Panc1 (cell line): ENCODE measurements around the gene TIE1. TPM values are rescaled to one million over a fixed set of nuclear protein-coding genes. Genes with fewer than 3 reads are reported as not detected.

ENCODE experiments used
- ATAC-seq: fragments of 200-7000 bp; cut with Tn5 transposase; 2 replicates; pipeline ENCODE4 v1.9.1; 2020; ENCODE audit warnings: mild to moderate bottlenecking, moderate library complexity
- BruUV-seq: library from RNA; stranded (reverse); fragments of 400-500 nt; replicated peaks from 2 replicates; lab custom pipeline; 2021; lab: Mats Ljungman, UMichigan
- CTCF ChIA-PET: fragments of 300-600 bp; sonication (Branson Sonifier 250); formaldehyde crosslinking; loops from one replicate; lab custom pipeline; 2022; ENCODE audit warnings: antibody characterized with exemption; lab: Charles Lee
- POLR2A ChIA-PET: fragments of 300-600 bp; sonication (Branson Sonifier 250); formaldehyde crosslinking; loops from one replicate; lab custom pipeline; 2022; ENCODE audit warnings: antibody characterized with exemption; lab: Charles Lee
- DNase-seq: peaks from one replicate; pipeline ENCODE4 v3.0.0-alpha.2; 2010; ENCODE audit warnings: low read depth, low spot score
- H3K27ac ChIP-seq: 2 replicates; pipeline ENCODE4 v1.5.1; 2011; ENCODE audit warnings: mild to moderate bottlenecking, low read length, inconsistent platforms
- H3K27me3 ChIP-seq: fragments of 200-500 bp; sonication (Bioruptor generic); 2 replicates; pipeline ENCODE4 v1.6.0; 2014; ENCODE audit warnings: low read length, inconsistent platforms; ENCODE audit not compliant: control insufficient read depth, insufficient read depth
- H3K36me3 ChIP-seq: fragments of 200-500 bp; sonication (Bioruptor generic); 2 replicates; pipeline ENCODE4 v1.5.1; 2014; ENCODE audit warnings: inconsistent platforms, mild to moderate bottlenecking, low read length, moderate library complexity; ENCODE audit not compliant: control insufficient read depth, insufficient read depth
- H3K4me1 ChIP-seq: 2 replicates; pipeline ENCODE4 v1.5.1; 2011; ENCODE audit warnings: inconsistent platforms, mild to moderate bottlenecking, low read length, moderate library complexity; ENCODE audit not compliant: control insufficient read depth, insufficient read depth
- H3K4me3 ChIP-seq, 2 experiments: 2 replicates each; pipeline ENCODE4 v1.5.1; 2011 to 2012; ENCODE audit warnings: low read depth in 2 of 2, low read length in 2 of 2, mild to moderate bottlenecking in 2 of 2, inconsistent platforms in 1 of 2, moderate library complexity in 1 of 2
- H3K9me3 ChIP-seq: fragments of 200-500 bp; sonication (Bioruptor generic); 2 replicates; pipeline ENCODE4 v1.5.1; 2014; ENCODE audit warnings: low read depth, mild to moderate bottlenecking, inconsistent platforms, low read length, moderate library complexity; ENCODE audit not compliant: control insufficient read depth, insufficient read depth
- POLR2AphosphoS5 ChIP-seq: IDR thresholded peaks from 2 replicates; pipeline ENCODE4 v1.6.1; 2012; ENCODE audit warnings: mild to moderate bottlenecking, low read depth, low read length, moderate library complexity
- REST ChIP-seq, 2 experiments: IDR thresholded peaks; 2 replicates each; pipeline ENCODE4 v1.6.1; 2011 to 2012; ENCODE audit warnings: low read depth in 2 of 2, control low read depth in 1 of 2, low read length in 1 of 2, mild to moderate bottlenecking in 1 of 2, moderate library complexity in 1 of 2; ENCODE audit not compliant: insufficient read depth in 1 of 2
- SIN3A ChIP-seq: IDR thresholded peaks from 2 replicates; pipeline ENCODE4 v1.6.1; 2012; ENCODE audit warnings: low read depth, mild to moderate bottlenecking, low read length, moderate library complexity, borderline replicate concordance; ENCODE audit not compliant: insufficient read depth
- TCF7L2 ChIP-seq: IDR thresholded peaks from 2 replicates; pipeline ENCODE4 v1.6.1; 2011; ENCODE audit warnings: mild to moderate bottlenecking, low read depth, low read length, inconsistent platforms
- in situ Hi-C: cut with HindIII; loops from 2 replicates; pipeline ENCODE4 v1.10.0; 2016; ENCODE audit warnings: low sequenced_read_pairs, low pct_unique_long_range_greater_than_20kb
- intact Hi-C: fragments of 100-400 bp; cut with micrococcal nuclease; formaldehyde crosslinking; loops from one replicate; pipeline ENCODE4 v1.10.0; 2022; ENCODE audit not compliant: unreplicated experiment
- total RNA-seq: library from RNA; stranded (reverse); gene quantifications from one replicate; pipeline ENCODE4 v1.2.1, GENCODE V29; 2021; ENCODE audit not compliant: unreplicated experiment
- TF ChIP-seq, protein P1 (sequence below): fragments of 450-650 bp; IDR thresholded peaks from 2 replicates; pipeline ENCODE4 v1.5.1; 2017; ENCODE audit warnings: mild to moderate bottlenecking

Gene TIE1
- total RNA-seq, 1 experiment from 2014 or later, result 0.28 TPM

DNA sequence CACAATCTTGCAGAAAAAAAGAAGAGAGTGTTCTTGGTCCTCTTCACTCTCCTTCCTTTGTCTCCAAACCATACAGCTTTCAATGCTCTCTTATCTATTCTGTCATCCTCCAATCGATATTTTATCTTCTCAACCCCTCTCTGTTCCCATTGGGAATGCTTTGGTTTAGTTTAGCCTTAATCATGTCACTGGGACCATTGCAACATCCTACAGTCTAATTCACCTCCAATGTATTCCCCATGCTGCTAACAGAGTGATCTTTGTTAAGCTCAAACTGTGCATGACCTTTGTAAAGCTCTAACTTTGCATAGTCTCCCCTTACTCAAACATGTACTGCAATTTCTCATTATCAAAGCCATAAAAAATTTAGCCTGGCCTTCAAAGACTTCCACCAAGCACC is 39.8 kb downstream of the TIE1 start:
- H3K4me3 ChIP-seq, result no peak overlapping the region
- intact Hi-C loops, result no loop called here
- H3K36me3 ChIP-seq, result no peaks in the 10 kb centered on the region
- no peak overlapping the region for H3K27ac ChIP-seq
- no peaks in the 10 kb centered on the region for H3K4me1 ChIP-seq
- DNase-seq (no peak), ATAC-seq (no peak)
- no peak for TF ChIP-seq POLR2AphosphoS5
- TF ChIP-seq, protein P1, sequence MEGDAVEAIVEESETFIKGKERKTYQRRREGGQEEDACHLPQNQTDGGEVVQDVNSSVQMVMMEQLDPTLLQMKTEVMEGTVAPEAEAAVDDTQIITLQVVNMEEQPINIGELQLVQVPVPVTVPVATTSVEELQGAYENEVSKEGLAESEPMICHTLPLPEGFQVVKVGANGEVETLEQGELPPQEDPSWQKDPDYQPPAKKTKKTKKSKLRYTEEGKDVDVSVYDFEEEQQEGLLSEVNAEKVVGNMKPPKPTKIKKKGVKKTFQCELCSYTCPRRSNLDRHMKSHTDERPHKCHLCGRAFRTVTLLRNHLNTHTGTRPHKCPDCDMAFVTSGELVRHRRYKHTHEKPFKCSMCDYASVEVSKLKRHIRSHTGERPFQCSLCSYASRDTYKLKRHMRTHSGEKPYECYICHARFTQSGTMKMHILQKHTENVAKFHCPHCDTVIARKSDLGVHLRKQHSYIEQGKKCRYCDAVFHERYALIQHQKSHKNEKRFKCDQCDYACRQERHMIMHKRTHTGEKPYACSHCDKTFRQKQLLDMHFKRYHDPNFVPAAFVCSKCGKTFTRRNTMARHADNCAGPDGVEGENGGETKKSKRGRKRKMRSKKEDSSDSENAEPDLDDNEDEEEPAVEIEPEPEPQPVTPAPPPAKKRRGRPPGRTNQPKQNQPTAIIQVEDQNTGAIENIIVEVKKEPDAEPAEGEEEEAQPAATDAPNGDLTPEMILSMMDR, result no peak
- no peak for TF ChIP-seq SIN3A
- TF ChIP-seq TCF7L2, result no peak
- H3K9me3 ChIP-seq, result no peaks in the 10 kb centered on the region
- POLR2A ChIA-PET, result no interaction called here
- CTCF ChIA-PET, result no interaction called here
- no TSS peak for BruUV-seq
- no peaks in the 10 kb centered on the region for H3K27me3 ChIP-seq
- in situ Hi-C loops, result no loop called here

DNA sequence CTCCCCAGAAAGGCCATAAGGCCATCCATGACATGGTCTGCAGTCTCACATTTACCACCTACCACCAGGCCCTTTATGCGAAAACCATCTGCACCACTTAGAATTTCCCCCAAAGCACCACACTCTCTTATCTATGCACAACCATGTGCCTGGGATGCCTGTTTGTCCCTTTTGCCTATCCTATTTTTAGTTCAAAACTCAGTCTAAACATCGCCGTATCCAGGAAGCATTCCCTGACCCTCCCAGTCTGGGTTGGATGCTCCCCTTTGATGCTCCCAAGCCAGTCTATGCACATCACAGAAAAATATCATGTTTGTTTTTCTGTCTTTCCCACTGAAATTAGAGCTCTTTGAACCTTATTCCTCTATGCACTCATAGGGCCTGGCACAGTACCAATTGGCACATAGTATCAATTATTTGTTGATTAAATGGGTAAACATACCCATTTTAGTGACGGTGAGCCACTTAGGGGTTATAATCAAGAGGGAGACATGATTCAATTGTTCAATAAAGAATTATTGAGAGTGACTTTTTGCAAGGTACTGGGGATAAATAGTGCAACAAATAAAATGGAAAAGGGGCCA is 43.6 kb downstream of the TIE1 start:
- H3K27ac ChIP-seq, result no peak overlapping the region
- intact Hi-C loops, result no loop called here
- H3K4me3 ChIP-seq, result no peak overlapping the region
- no peaks in the 10 kb centered on the region for H3K27me3 ChIP-seq
- in situ Hi-C loops, result no loop called here
- ATAC-seq (no peak), DNase-seq (no peak)
- ChIA-PET POLR2A (no interaction called here), CTCF (no interaction called here)
- BruUV-seq, result no TSS peak
- H3K4me1 ChIP-seq, result peaks cover 5% of the 10 kb centered on the region; the same call in 1 of the 2 replicates
- no peaks in the 10 kb centered on the region for H3K36me3 ChIP-seq
- TF ChIP-seq TCF7L2, result no peak
- TF ChIP-seq SIN3A, result no peak
- TF ChIP-seq REST (IDR thresholded peaks at IDR 0.05; ENCODE audit: insufficient read depth in 1 of 2, low read depth in 2 of 2, low read length in 1 of 2), result no peak
- TF ChIP-seq POLR2AphosphoS5, result no peak
- TF ChIP-seq, protein P1, result no peak
- no peaks in the 10 kb centered on the region for H3K9me3 ChIP-seq
